Psoas muscle (tissue), 8 donors: Measurements from ENCODE around the gene LRP5. TPM values are rescaled to one million over a fixed set of nuclear protein-coding genes. Genes with fewer than 3 reads are reported as not detected.

Experiments
- ATAC-seq, 4 donors: fragments of 200-7000 bp; cut with Tn5 transposase; one replicate each; pipeline ENCODE4 v1.9.1; 2020; ENCODE audit warnings: moderate library complexity in 3 of 4, mild to moderate bottlenecking in 2 of 4
- DNase-seq, 2 donors: peaks; one replicate each; pipeline ENCODE4 v3.0.0-alpha.2; 2020
- H3K27ac ChIP-seq: fragments of 200-600 bp; one replicate; pipeline ENCODE4 v1.8.0; 2022
- H3K27me3 ChIP-seq, 3 donors: fragments of 200-600 bp in 1 of 3; one replicate each; pipeline versions ENCODE4 v1.6.1 to v1.8.0; 2013 to 2022; ENCODE audit warnings: low read length in 2 of 3, mild to moderate bottlenecking in 2 of 3, moderate library complexity in 1 of 3; ENCODE audit not compliant: insufficient read depth in 3 of 3
- H3K36me3 ChIP-seq, 2 donors: fragments of 200-600 bp in 1 of 2; one replicate each; pipeline versions ENCODE4 v1.6.1 to v1.8.0; 2013 to 2022; ENCODE audit warnings: low read depth in 1 of 2, mild to moderate bottlenecking in 1 of 2, moderate library complexity in 1 of 2; ENCODE audit not compliant: insufficient read depth in 1 of 2
- H3K4me1 ChIP-seq: fragments of 200-600 bp; one replicate; pipeline ENCODE4 v1.8.0; 2022
- H3K4me3 ChIP-seq: fragments of 200-600 bp; one replicate; pipeline ENCODE4 v1.8.0; 2022; ENCODE audit warnings: mild to moderate bottlenecking
- H3K9me3 ChIP-seq: fragments of 200-600 bp; one replicate; pipeline ENCODE4 v1.8.0; 2022
- CTCF ChIP-seq: fragments of 200-600 bp; IDR thresholded peaks from one replicate; pipeline ENCODE4 v1.8.0; 2022; ENCODE audit warnings: antibody characterized with exemption
- WGBS, 3 donors: extraction: QIAGEN DNeasy Blood & Tissue Kit; methylation state at CpG; one replicate each; pipeline versions ENCODE4 v1.1.6 to v1.1.7; 2013; 5-methylcytosine and 5-hydroxymethylcytosine counted together
- intact Hi-C, 2 donors: fragments of 100-400 bp; cut with DNase I; formaldehyde crosslinking; loops; one replicate each; pipeline versions ENCODE4 v1.11.0 to v1.14.2; 2022
- polyA plus RNA-seq, 3 donors: library from polyadenylated mRNA; stranded (reverse); fragments of 200-250 nt; gene quantifications; one replicate each; pipeline ENCODE4 v1.2.3, GENCODE V29; 2013
- total RNA-seq, 4 donors: library from RNA; stranded (reverse); fragmentation: NEBNext Ultra II Directional in 2 of 4; extraction: Animal tissue kit (Norgen Biotek cat#: 25700) in 2 of 4; gene quantifications; one replicate each; pipeline versions ENCODE4 v1.2.1 to v1.2.4, GENCODE V29; 2021 to 2023
- donor health status: healthy with polysubstance abuse.
- donor health status: DM: no; HTN: no; CAD: no; lungs with moderate emphysema.
- donor health status: Bipolar disorder and iron deficiency.
- donor health status: healthy.
- donor health status: DM: yes; HTN: yes; CAD: no.
- donor health status: DM: no; HTN: no; CAD: no.
- donor health status: DM: no; HTN: no; CAD: no.
- donor health status: DM: yes; HTN: yes; CAD: no.

The LRP5 gene
- total and polyA plus RNA-seq, 7 donors, result 5.3 to 19.2 (median 16.7) TPM

- ATAC-seq (no peak), DNase-seq (no peak)
- Histone ChIP-seq H3K27ac (peak overlapping the region; percentile 88), H3K27me3 (no peaks in the 10 kb centered on the region), H3K4me1 (peaks cover 25% of the 10 kb centered on the region), H3K36me3 (no peaks in the 10 kb centered on the region), H3K9me3 (no peaks in the 10 kb centered on the region), H3K4me3 (peak overlapping the region; percentile 72)
- TF ChIP-seq CTCF, result no peak
- intact Hi-C loops, result loop anchor here in 1 of 2 donors (5.0 kb wide), 1 partner anchor 109 kb away; no protein-coding TSS in a partner anchor
- 94 to 95% (median 94%) methylated on average over 21 of the region's 21 CpGs for WGBS, 3 donors
Measured at GRCh38 chr11:68273026-68273738, 39.2 kb upstream of the LRP5 start.

- no peaks in the 10 kb centered on the region for H3K36me3 ChIP-seq
- DNase-seq, result no peak
- 77 to 84% (median 80%) methylated on average over 1 of the region's 1 CpG for WGBS, 3 donors
- no peak overlapping the region for H3K27ac ChIP-seq
- ATAC-seq, result no peak
- no peaks in the 10 kb centered on the region for H3K27me3 ChIP-seq
- intact Hi-C loops, result loop anchor here in 1 of 2 donors (5.0 kb wide), 1 partner anchor 108 kb away; no protein-coding TSS in a partner anchor
- no peak for TF ChIP-seq CTCF
- H3K4me1 ChIP-seq, result peaks cover 21% of the 10 kb centered on the region
- no peaks in the 10 kb centered on the region for H3K9me3 ChIP-seq
- no peak overlapping the region for H3K4me3 ChIP-seq
Measured at GRCh38 chr11:68274306-68274705, 38.1 kb upstream of the LRP5 start.

- Histone ChIP-seq H3K27me3 (no peaks in the 10 kb centered on the region), H3K4me3 (no peak overlapping the region), H3K36me3 (no peaks in the 10 kb centered on the region), H3K27ac (no peak overlapping the region), H3K4me1 (peaks cover 5% of the 10 kb centered on the region), H3K9me3 (no peaks in the 10 kb centered on the region)
- no peak for ATAC-seq
- intact Hi-C loops, result no loop called here
- no peak for TF ChIP-seq CTCF
- no peak for DNase-seq
- WGBS, 3 donors, result 80 to 86% (median 81%) methylated on average over 14 of the region's 14 CpGs
Measured at GRCh38 chr11:68275721-68276507, 36.5 kb upstream of the LRP5 start.

- no peaks in the 10 kb centered on the region for H3K27me3 ChIP-seq
- DNase-seq, result no peak
- intact Hi-C loops, result no loop called here
- 83 to 86% (median 83%) methylated on average over 6 of the region's 6 CpGs for WGBS, 3 donors
- peaks cover 3% of the 10 kb centered on the region for H3K4me1 ChIP-seq
- H3K27ac ChIP-seq, result no peak overlapping the region
- ATAC-seq, result no peak
- no peaks in the 10 kb centered on the region for H3K9me3 ChIP-seq
- no peak for TF ChIP-seq CTCF
- H3K36me3 ChIP-seq, result no peaks in the 10 kb centered on the region
- no peak overlapping the region for H3K4me3 ChIP-seq
Measured at GRCh38 chr11:68276861-68277260, 35.5 kb upstream of the LRP5 start.
